Endothelial cell of umbilical vein (primary cell): ENCODE data around the gene CLIC5. TPM values are rescaled to one million over a fixed set of nuclear protein-coding genes. Genes with fewer than 3 reads are reported as not detected.

Experiments
- BruUV-seq: library from RNA; stranded (reverse); fragments of 400-500 nt; replicated peaks from 2 replicates; lab custom pipeline; 2021; lab: Mats Ljungman, UMichigan
- CTCF ChIA-PET: fragments of 300-600, 350-600 bp; sonication (Branson Sonifier 250); formaldehyde crosslinking; loops from one replicate; lab custom pipeline; 2021; ENCODE audit warnings: antibody characterized with exemption, inconsistent platforms; lab: Charles Lee
- POLR2A ChIA-PET: fragments of 300-600, 350-600 bp; sonication (Branson Sonifier 250); formaldehyde crosslinking; loops from one replicate; lab custom pipeline; 2021; ENCODE audit warnings: antibody characterized with exemption, inconsistent platforms; lab: Charles Lee
- DNase-seq: peaks from one replicate; pipeline ENCODE4 v3.0.0-alpha.2; 2011; ENCODE audit warnings: low read depth, low spot score
- FAIRE-seq: peaks from 2 replicates; lab custom pipeline; 2011; peaks lifted over from hg19 to GRCh38; lab: Jason Lieb, UNC
- H2AFZ ChIP-seq: 2 replicates; pipeline ENCODE4 v1.6.0; 2012; ENCODE audit warnings: low read depth, low read length, control low read depth, inconsistent platforms
- H3K27ac ChIP-seq: 2 replicates; pipeline ENCODE4 v1.5.1; 2011; ENCODE audit warnings: low read depth, mild to moderate bottlenecking, control low read depth, low read length, moderate library complexity; ENCODE audit not compliant: insufficient read depth
- H3K27me3 ChIP-seq, 2 experiments: 2 replicates each; pipeline versions ENCODE4 v1.6.0 to v1.6.1; 2011; ENCODE audit warnings: low read length in 2 of 2, mixed read lengths in 1 of 2; ENCODE audit not compliant: control insufficient read depth in 2 of 2, insufficient read depth in 2 of 2
- H3K36me3 ChIP-seq, 2 experiments: 2 replicates in 1 of 2; 3 replicates in 1 of 2; pipeline ENCODE4 v1.5.1; 2011; ENCODE audit warnings: low read length in 2 of 2, mild to moderate bottlenecking in 1 of 2, moderate library complexity in 1 of 2; ENCODE audit not compliant: control insufficient read depth in 2 of 2, insufficient read depth in 2 of 2; ENCODE audit errors: extremely low read depth in 1 of 2
- H3K4me1 ChIP-seq: 3 replicates; pipeline ENCODE4 v1.5.1; 2011; ENCODE audit warnings: mild to moderate bottlenecking, low read length; ENCODE audit not compliant: control insufficient read depth, insufficient read depth; ENCODE audit errors: extremely low read depth
- H3K4me2 ChIP-seq: 2 replicates; pipeline ENCODE4 v1.6.1; 2011; ENCODE audit warnings: low read length, control low read depth, mixed read lengths; ENCODE audit not compliant: insufficient read depth
- H3K4me3 ChIP-seq, 3 experiments: fragments of 200-600 bp in 1 of 3; sonication (generic), shearing (Covaris generic) in 1 of 3; replicated peaks in 1 of 3; 2 replicates each; pipeline ENCODE4 v1.5.1; 2011 to 2016; ENCODE audit warnings: control low read depth in 3 of 3, low read length in 3 of 3, mild to moderate bottlenecking in 2 of 3, inconsistent platforms in 1 of 3, low read depth in 1 of 3, moderate library complexity in 1 of 3; ENCODE audit not compliant: insufficient read depth in 1 of 3
- H3K79me2 ChIP-seq: 2 replicates; pipeline ENCODE4 v1.6.0; 2012; ENCODE audit warnings: low read length, inconsistent platforms; ENCODE audit not compliant: control insufficient read depth, insufficient read depth
- H3K9ac ChIP-seq: replicated peaks from 2 replicates; pipeline ENCODE3; 2011; ENCODE audit warnings: low read length, control low read depth; ENCODE audit not compliant: insufficient read depth; ENCODE audit errors: extremely low read depth
- H3K9me1 ChIP-seq: replicated peaks from 3 replicates; pipeline ENCODE4 v1.6.0; 2011; ENCODE audit warnings: mild to moderate bottlenecking, low read length; ENCODE audit not compliant: control insufficient read depth, insufficient read depth; ENCODE audit errors: extremely low read depth
- H3K9me3 ChIP-seq: replicated peaks from 2 replicates; pipeline ENCODE4 v1.5.1; 2012; ENCODE audit warnings: low read length, inconsistent platforms; ENCODE audit not compliant: control insufficient read depth, insufficient read depth
- H4K20me1 ChIP-seq: replicated peaks from 2 replicates; pipeline ENCODE3; 2011; ENCODE audit warnings: mild to moderate bottlenecking, low read length; ENCODE audit not compliant: control insufficient read depth, insufficient read depth; ENCODE audit errors: extremely low read depth
- EZH2 ChIP-seq: IDR thresholded peaks from 2 replicates; pipeline ENCODE4 v1.6.1; 2012; ENCODE audit warnings: borderline replicate concordance, low read depth, mild to moderate bottlenecking, moderate library complexity, low read length, inconsistent platforms; ENCODE audit not compliant: severe bottlenecking
- FOS ChIP-seq: IDR thresholded peaks from 2 replicates; pipeline ENCODE4 v1.6.1; 2011; ENCODE audit warnings: mild to moderate bottlenecking, low read length, moderate library complexity, borderline replicate concordance; ENCODE audit not compliant: insufficient read depth
- GATA2 ChIP-seq: IDR thresholded peaks from 2 replicates; pipeline ENCODE4 v1.7.0; 2011; ENCODE audit warnings: low read depth, mild to moderate bottlenecking, moderate library complexity, mixed read lengths, low read length; ENCODE audit not compliant: insufficient read length, insufficient read depth
- MYC ChIP-seq: IDR thresholded peaks from one replicate; pipeline ENCODE4 v1.6.1; 2011; ENCODE audit warnings: mild to moderate bottlenecking, low read depth, low read length
- POLR2A ChIP-seq: IDR thresholded peaks from 2 replicates; pipeline ENCODE4 v1.6.1; 2012; ENCODE audit warnings: low read depth, mild to moderate bottlenecking, control low read depth, low read length
- POLR2AphosphoS5 ChIP-seq: IDR thresholded peaks from 2 replicates; pipeline ENCODE4 v1.6.1; 2012; ENCODE audit warnings: low read depth, mild to moderate bottlenecking, control low read depth, low read length, moderate library complexity; ENCODE audit not compliant: insufficient read depth
- dilution Hi-C: fragments of 300-500 bp; cut with MboI; formaldehyde crosslinking; loops from one replicate; pipeline ENCODE4 v1.15.0; 2019; ENCODE audit warnings: low sequenced_read_pairs; ENCODE audit not compliant: extremely low pct_ligation_motif_present
- intact Hi-C: fragments of 100-400 bp; cut with micrococcal nuclease; formaldehyde crosslinking; loops from one replicate; pipeline ENCODE4 v1.10.0; 2022
- polyA plus RNA-seq, 4 experiments: library from polyadenylated mRNA; depleted of rRNA in 3 of 4; stranded (reverse) in 3 of 4; unstranded in 1 of 4; fragments of >200 nt; gene quantifications; 2 replicates each; pipeline versions ENCODE4 v1.2.1 to v1.2.3, GENCODE V29; 2011 to 2012; ENCODE audit warnings: missing spikeins in 1 of 4
- total RNA-seq: library from RNA; stranded (reverse); gene quantifications from 2 replicates; pipeline ENCODE4 v1.2.3, GENCODE V29; 2021

CLIC5 gene
- total and polyA plus RNA-seq, 2 donors (not counting 3 experiments of a cell fraction or from before 2014, with no cell fraction given), result 0.07 TPM; not detected in 1

- no peak overlapping the region for H2AFZ ChIP-seq
- POLR2A ChIA-PET, result no interaction called here
- no peaks in the 10 kb centered on the region for H3K36me3 ChIP-seq
- no peak for DNase-seq
- H3K4me2 ChIP-seq, result no peak overlapping the region
- intact Hi-C loops, result no loop called here
- no peaks in the 10 kb centered on the region for H4K20me1 ChIP-seq
- FAIRE-seq, result no peak
- H3K4me1 ChIP-seq, result no peaks in the 10 kb centered on the region
- no peak overlapping the region for H3K4me3 ChIP-seq
- CTCF ChIA-PET, result no interaction called here
- no peaks in the 10 kb centered on the region for H3K27me3 ChIP-seq
- TF ChIP-seq GATA2 (no peak), EZH2 (no peak), POLR2AphosphoS5 (no peak), MYC (no peak), POLR2A (no peak), FOS (no peak)
- BruUV-seq, result no TSS peak
- dilution Hi-C loops, result no loop called here
- H3K9ac ChIP-seq, result no peak overlapping the region
- no peaks in the 10 kb centered on the region for H3K79me2 ChIP-seq
- H3K27ac ChIP-seq, result no peak overlapping the region
- no peaks in the 10 kb centered on the region for H3K9me1 ChIP-seq
- H3K9me3 ChIP-seq, result no peaks in the 10 kb centered on the region
Observed at GRCh38 chr6:45836438-45836824, 179.2 kb downstream of the CLIC5 start.

- H3K36me3 ChIP-seq, result no peaks in the 10 kb centered on the region
- no peak for TF ChIP-seq EZH2
- ChIA-PET POLR2A (no interaction called here), CTCF (no interaction called here)
- H3K4me2 ChIP-seq, result no peak overlapping the region
- H3K9me3 ChIP-seq, result no peaks in the 10 kb centered on the region
- H3K27ac ChIP-seq, result no peak overlapping the region
- dilution Hi-C loops, result no loop called here
- H3K4me1 ChIP-seq, result no peaks in the 10 kb centered on the region
- no peaks in the 10 kb centered on the region for H3K27me3 ChIP-seq
- H3K9me1 ChIP-seq, result no peaks in the 10 kb centered on the region
- no peak overlapping the region for H3K4me3 ChIP-seq
- H2AFZ ChIP-seq, result no peak overlapping the region
- no TSS peak for BruUV-seq
- H3K9ac ChIP-seq, result no peak overlapping the region
- intact Hi-C loops, result no loop called here
- no peaks in the 10 kb centered on the region for H4K20me1 ChIP-seq
- no peak for DNase-seq
- H3K79me2 ChIP-seq, result no peaks in the 10 kb centered on the region
- FAIRE-seq, result no peak
Observed at GRCh38 chr6:45835721-45836437, 179.8 kb downstream of the CLIC5 start.
